Measurements from ENCODE around the gene NCCRP1. TPM values are rescaled to one million over a fixed set of nuclear protein-coding genes. Genes with fewer than 3 reads are reported as not detected.

NCCRP1 gene
- total RNA-seq, 1 donor from 2014 or later, result not detected

- intact Hi-C loops (cut with micrococcal nuclease), result no loop called here
These were observed 18.3 kb upstream of the NCCRP1 start for GRCh38 chr19:39178296-39179006.

DNA sequence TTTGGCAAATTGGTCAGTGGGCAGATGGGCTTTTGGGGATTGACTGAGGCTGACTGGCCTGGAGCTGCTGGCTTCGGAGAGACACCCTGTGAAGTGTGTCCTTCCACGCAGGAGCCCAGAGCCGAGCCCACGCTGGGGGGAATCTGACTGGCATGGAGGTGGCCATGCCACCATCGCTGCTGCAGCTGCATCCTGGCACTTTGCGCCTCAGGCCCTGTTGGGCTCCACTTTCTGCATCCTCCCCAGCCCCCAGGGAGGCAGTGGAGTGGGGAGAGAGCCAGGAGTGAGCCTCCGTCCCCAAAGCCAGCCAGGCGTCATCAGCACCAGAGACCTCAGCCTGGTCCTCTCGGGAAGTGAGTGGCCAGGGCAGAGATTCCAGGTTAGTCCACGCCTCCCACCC lies 17.0 kb upstream of the NCCRP1 start:
- intact Hi-C loops (cut with micrococcal nuclease), result no loop called here

GRCh38 chr19:39180749-39181148 lies 16.0 kb upstream of the NCCRP1 start:
- intact Hi-C loops (cut with micrococcal nuclease), result no loop called here

DNA sequence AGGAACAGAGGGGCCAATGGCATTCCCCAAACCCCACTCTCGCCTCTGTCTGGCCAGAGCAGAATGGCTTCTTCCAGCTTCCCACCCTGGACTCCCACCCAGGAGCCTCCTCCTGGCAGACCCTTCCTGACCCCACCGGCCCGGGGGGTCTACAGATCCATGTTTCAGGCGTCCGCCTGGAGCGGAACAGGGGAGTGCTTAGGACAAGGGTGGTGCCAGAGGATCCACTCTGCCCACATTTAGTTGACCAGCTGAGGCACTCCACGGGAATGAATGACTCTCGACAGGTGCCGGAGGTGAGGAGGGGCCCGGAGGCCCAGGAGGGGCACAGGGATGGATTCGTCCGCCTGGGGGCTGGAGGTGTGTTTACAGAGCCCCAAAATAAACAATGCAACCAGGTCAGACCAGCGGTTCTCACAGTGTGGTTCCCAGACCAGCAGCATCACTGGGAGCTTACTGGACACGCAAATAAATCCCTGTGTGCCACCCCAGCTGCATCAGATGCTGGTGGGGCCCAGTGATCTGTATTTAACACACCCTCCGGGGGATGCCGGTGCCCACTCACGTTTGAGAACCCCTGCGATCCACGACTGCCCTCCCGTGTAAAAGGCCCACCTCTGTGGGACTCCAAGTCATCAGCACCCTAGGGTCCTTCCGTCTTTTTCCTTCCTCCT lies 15.1 kb upstream of the NCCRP1 start:
- intact Hi-C loops (cut with micrococcal nuclease), result no loop called here

GRCh38 chr19:39182174-39182505 lies 14.6 kb upstream of the NCCRP1 start:
- intact Hi-C loops (cut with micrococcal nuclease), result no loop called here

DNA sequence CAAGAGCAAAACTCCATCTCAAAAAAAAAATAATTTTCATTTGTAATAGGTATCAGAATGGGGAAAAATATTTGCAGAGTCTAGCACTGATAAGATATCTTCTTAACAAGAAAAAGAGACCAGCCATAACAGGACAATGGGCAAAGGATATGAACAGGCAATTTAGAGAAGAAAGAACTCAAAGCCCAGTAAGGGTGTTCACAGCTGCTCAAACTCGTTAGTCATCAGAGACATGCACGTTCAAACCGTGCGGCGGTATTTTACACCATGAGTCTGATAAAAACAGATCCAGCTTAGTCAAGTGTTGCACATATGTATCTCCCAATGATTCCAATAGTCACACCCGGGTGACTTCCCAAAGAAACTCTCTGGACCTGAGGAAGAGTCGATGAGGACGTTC lies 13.7 kb upstream of the NCCRP1 start:
- intact Hi-C loops (cut with micrococcal nuclease), result no loop called here

- intact Hi-C loops (cut with micrococcal nuclease), result no loop called here
These were observed 10.4 kb upstream of the NCCRP1 start for GRCh38 chr19:39186391-39186790.

GRCh38 chr19:39187552-39187943 lies 9.2 kb upstream of the NCCRP1 start:
- intact Hi-C loops (cut with micrococcal nuclease), result loop anchor here (1.0 kb wide), 2 partner anchors 65 to 225 kb away; no protein-coding TSS in a partner anchor

DNA sequence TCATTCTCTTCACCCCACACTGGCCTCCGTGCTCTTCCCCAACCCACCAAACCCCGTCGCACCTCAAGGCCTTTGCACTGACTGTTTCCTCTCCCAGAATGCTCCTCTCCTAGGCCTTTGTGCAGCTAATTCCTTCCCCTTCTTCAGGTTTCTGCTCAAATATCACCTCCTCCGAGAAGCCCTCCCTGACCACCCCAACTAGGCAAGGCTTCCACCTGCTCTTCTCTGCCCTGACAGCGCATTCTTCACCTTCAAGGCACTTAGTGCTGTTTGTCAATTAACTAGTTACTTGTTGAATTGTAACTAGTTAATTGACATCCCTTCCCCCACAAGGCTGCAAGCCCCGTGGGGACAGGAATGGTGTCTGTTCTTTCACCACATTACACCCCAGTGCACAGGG lies 7.8 kb upstream of the NCCRP1 start:
- intact Hi-C loops (cut with micrococcal nuclease), result no loop called here

- intact Hi-C loops (cut with micrococcal nuclease), result no loop called here
These were observed 6.0 kb upstream of the NCCRP1 start for GRCh38 chr19:39190768-39191167.

DNA sequence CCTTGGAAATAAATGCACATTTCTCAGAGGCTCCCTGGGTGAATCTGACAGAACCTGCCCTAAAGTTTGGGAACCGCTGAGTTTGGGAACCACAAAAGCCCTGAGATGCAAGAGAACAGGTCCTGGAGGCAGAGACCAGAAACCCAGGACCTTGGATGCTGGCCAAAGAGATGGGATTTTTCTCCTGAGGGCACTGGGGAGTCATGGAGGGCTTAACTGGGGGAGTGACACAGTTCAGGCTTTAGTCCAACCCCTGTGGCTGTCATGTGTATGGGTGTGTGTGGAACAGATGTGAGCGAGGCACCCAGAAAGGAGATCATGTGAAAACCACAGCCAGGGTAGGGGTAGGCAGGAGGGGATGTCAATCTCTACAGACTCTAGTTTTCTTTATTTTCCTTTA lies 3.9 kb upstream of the NCCRP1 start:
- intact Hi-C loops (cut with micrococcal nuclease), result no loop called here

DNA sequence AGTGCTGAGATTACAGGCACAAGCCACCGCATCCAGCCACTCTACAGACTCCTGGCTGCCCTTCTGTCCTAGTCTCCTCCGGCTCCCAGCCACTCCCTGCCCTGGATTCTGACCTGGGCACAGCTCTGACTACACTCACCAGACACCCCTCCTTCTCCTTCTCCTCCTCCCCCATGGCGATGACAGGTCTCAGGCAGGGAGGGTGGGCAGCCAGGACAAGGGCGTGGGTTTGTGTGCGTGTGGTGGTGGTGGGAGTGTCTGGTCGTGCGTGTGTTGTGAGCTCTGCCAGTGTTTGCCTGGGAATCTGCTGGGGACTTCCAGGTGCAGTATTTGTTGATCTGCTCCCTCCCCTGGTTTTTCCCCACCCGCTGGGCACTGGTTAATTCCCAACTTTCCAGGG lies 3.0 kb upstream of the NCCRP1 start:
- intact Hi-C loops (cut with micrococcal nuclease), result no loop called here

- intact Hi-C loops (cut with micrococcal nuclease), result no loop called here
These were observed 1.8 kb upstream of the NCCRP1 start for GRCh38 chr19:39194832-39195542.

DNA sequence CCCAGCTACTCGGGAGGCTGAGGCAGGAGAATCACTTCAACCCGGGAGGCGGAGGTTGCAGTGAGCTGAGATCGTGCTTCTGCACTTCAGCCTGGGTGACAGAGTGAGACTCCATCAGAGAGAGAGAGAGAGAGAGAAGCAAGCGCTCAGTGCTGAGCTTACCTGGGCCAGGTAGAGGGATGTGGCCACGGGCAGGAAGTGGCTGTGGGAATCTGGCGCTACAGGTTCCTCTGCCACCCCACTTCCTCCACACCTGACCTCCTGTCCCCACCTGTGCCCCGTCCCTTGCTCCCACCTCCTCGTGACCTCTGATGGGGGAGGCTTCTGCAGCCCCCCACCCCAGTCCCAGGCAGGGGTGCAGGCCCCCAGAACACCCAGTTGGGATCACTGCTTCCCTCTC lies 1.0 kb upstream of the NCCRP1 start:
- intact Hi-C loops (cut with micrococcal nuclease), result no loop called here

GRCh38 chr19:39196320-39196719 lies 444 bp upstream of the NCCRP1 start:
- intact Hi-C loops (cut with micrococcal nuclease), result no loop called here

DNA sequence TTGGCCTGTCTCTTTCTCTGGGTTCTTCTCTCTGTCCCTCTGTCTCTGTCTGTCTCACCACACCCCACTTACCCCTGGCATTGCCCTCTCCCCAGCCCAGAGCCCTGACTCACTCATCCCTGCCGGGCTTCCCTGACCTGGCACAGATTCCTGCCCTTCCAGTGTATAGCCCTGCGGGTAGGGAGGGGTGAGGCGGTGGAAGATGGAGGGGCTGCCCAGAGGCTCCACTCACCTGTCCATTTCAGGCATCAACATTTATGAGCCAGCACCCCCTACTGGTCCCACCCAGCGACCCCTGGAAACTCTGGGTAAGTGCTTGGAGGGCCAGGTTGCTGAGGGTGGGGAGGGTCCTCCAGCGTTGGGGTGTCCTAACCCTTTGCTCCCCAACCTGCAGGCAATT lies 1.0 kb downstream of the NCCRP1 start:
- intact Hi-C loops (cut with micrococcal nuclease), result no loop called here

GRCh38 chr19:39199025-39199424 lies 2.3 kb downstream of the NCCRP1 start:
- intact Hi-C loops (cut with micrococcal nuclease), result no loop called here

DNA sequence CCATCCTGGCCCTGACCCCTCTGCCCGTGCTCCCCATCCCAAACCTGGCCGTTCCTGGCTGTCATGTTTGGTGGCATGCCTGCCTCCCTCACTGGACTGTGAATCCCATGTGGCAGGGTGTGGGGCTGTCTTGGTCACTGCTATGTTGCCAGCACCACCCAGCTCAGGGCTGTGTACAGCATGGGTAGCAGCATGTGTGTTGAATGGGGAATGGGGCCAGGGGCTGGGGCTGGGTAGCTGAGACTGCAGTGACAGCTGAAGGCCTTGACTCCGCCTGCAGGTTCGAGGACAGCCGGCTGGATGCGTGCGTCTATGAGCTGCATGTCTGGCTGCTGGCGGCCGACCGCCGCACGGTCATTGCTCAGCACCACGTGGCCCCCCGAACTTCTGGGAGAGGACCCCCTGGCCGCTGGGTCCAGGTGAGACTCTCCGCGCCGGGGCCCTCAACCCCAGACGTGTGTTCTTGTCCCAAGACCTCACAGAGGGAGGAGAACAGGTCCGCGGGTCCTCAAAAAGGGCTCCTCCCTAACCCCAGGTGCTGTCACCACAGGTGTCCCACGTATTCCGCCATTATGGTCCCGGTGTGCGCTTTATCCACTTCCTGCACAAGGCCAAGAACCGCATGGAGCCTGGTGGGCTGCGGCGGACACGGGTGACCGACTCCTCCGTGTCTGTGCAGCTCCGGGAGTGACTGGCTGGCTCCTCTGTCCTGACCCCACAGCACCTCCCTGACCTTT lies 3.5 kb downstream of the NCCRP1 start:
- intact Hi-C loops (cut with micrococcal nuclease), result no loop called here

DNA sequence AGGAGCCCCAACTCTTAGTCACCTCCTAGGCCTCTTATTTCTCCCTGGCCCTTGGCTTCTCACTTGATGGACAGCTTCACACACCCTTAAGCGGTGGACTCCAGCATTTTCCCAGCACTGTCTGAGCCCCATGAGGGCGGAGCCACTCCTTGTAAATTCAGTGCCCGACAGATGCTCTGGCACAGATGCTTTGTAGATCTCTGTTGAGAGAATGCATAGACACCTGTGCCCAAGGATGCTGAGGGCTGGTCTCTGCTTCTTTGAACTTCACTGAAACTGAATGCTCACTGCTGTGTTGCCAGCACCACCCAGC lies 4.0 kb downstream of the NCCRP1 start:
- intact Hi-C loops (cut with micrococcal nuclease), result no loop called here

- intact Hi-C loops (cut with micrococcal nuclease), result no loop called here
These were observed 6.2 kb downstream of the NCCRP1 start for GRCh38 chr19:39202998-39203355.

GRCh38 chr19:39203372-39204341 lies 6.9 kb downstream of the NCCRP1 start, which contains the start of gene SYCN:
Gene SYCN, minus strand, starts transcription at chr19:39204263. Its CDS starts 9 bp downstream, at chr19:39204254.
- intact Hi-C loops (cut with micrococcal nuclease), result no loop called here
